Stimulated activated CD8-positive, alpha-beta memory T cell treated with anti-CD3 and anti-CD28 coated beads, Interleukin-15, amount 100 ng/mL, for 48 hours (primary cell): ENCODE results near the gene IRF9.
"Not testable (repeated sequence)": the region's sequence is repeated elsewhere in the genome, so short reads cannot be mapped to it uniquely, and the experiment has no call there.

ENCODE experiments used
- DNase-seq, 2 donors: peaks; one replicate each; pipeline ENCODE4 v3.0.0-alpha.2; 2020; ENCODE audit warnings: low read depth in 2 of 2

The IRF9 gene

DNA sequence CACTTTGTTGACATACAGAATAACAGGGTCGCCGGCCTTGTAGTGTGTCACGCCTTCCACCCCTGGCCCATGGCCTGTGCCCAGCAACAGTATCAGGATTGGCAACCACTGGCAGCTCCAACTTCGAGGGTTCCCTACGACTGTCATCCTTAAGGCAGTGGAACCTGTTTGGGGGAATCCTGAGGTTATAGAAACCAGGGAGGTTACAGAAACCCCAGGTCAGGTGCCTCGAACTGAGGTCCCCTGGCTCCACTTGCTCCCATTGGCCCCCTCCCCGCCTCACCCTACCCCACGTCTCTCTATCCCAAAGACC, 33.8 kb downstream of the IRF9 start:
- no peak for DNase-seq

DNA sequence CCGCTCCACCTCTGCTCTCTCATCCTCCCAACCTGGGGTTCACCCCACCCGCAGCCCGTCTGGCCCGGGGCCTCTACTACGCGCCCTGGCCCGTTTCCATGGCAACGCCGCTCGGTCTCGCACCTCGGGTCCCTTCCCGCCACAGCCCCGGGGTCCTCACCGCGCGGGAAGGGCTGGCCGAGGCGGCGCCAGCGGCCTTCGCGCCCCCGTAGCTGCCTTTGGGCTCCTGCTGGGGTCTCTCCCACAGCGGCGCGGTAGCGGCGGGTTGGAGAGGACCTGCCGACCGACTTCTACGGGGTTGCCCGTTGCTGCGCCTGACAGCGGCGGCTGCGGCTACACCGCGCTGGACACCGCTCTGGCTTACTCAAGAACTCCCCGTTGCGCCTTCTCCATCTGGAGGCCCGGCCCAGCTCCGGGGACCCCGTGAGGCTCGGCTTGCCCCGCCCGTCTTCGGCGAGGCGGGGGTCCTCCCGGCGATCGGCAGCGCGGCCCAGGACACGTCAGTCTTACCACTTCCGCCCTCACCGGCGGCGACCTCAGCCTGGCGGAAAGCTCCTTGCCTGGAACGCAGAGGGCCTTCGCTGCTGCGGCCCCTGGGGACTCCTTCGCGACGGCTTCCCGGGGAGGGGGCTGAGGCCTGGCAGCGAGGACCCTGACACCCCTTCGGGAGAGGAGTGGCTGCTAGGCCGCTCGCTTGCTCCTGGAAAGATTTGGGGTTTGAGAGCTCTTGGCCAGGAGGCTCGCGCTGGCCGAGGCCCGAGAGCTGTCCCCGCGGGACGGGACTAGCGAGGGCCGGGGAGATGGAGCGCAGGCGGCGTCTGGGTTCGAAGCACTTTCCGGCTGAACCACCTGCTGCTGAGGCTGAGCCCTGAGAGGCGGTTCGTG, 34.4 kb downstream of the IRF9 start, which contains the start of gene TM9SF1:
Gene TM9SF1 (minus strand): TSS at position 256 of the 885 bp plus-strand sequence. CDS start 422 bp downstream, outside the sequence.
- peak; percentile 80 to 83 for DNase-seq

DNA sequence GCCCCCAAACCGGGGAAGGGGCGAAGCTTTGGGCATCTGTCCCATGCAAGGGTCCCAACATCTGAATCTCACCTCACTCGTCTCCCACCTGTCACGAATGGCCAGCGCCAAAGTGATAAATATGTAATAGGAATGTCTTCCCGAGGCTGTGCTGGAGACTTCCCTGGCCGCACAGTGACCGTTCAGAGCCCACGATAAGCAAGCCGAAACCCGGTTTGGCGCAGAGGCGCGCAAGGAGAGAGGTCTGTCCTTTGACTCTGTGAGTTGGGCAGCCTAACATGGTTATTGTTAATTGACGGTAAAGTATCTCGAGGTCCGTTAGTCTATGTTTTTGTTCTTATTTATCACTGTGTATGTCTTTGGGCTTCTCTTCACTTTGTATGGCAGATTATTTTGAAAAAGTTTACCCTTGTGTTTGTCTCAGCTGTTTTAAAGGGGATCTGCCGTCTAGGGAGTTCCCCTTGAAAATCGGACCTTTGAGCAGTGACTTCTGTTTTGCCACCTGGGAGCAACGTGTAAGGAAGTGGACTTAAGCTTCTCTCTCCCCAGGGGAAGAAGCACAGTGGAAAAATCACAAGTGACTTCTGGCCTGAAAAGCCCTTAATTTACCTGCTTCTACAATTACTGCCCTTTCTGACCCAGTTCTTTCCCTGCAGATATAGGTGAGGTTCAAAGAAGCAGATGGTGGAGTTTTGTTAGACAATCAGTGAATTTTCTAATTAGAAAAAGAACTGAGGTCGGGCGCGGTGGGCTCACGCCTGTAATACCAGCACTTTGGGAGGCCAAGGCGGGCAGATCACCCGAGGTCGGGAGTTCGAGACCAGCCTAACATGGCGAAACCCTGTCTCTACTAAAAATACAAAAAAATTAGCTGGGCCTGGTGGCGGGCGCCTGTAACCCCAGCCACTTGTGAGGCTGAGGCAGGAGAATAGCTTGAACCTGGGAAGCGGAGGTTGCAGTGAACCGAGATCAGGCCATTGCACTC, 35.3 kb downstream of the IRF9 start:
- no peak for DNase-seq

DNA sequence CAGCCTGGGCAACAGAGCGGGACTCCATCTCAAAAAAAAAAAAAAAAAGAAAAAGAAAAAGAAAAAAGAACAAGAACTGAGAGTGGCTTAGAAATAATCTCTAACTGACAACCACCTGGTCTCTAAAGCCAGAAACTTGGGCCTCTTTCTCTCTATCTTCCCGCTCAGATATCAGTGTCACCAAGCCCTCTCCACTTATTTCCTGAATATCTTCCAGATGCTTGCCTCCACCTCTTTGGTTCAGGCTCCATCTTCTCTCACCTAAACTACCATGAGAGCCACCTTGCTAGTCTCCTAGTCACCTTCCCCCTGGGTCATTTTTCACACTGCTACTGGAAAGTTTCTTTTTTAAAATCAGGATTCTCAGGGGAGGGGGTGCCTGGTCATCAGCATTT, 36.0 kb downstream of the IRF9 start:
- no peak for DNase-seq

DNA sequence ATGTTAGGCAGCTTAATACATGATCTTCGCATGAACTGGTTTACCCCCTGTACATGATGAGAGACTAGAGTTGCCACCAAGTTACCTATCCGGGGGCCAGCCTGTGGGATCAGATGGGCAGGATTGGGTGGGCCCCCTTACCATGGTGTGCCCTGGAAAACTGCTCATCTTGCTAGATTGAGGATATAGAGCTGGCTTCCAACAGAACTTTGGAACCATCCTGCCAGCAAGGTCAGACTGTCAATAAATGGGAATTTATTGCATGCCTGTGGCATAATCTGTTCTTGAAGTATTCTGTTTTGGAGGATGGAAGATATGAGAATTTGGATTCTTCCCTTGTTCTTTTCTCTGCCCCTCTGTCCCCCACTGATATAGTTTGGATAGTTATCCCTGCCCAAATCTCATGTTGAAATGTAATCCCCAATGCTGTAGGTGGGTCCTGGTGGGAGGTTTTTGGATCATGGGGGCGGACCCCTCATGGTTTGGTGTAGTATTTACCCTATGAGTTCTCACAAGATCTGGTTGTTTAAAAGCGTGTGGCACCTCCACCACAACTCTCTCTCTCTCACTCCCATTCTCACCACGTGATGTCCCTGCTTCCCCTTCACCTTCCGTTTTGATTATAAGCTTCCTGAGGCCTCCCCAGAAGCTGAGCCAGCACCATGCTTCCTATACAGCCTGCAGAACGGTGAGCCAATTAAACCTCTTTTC, 37.9 kb downstream of the IRF9 start:
- no peak for DNase-seq

DNA sequence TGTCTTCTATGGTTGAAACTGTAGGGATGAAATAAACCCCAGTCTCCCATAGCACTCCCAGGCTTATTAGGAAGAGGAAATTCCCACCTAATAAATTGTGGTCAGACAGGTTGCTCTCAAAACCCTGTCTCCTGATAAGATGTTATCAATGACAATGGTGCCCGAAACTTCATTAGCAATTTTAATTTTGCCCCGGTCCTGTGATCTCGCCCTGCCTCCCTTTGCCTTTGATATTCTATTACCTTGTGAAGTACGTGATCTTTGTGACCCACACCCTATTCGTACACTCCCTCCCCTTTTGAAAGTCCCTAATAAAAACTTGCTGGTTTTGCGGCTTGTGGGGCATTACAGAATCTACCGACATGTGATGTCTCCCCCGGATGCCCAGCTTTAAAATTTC, 41.5 kb downstream of the IRF9 start:
- not testable (repeated sequence) for DNase-seq

DNA sequence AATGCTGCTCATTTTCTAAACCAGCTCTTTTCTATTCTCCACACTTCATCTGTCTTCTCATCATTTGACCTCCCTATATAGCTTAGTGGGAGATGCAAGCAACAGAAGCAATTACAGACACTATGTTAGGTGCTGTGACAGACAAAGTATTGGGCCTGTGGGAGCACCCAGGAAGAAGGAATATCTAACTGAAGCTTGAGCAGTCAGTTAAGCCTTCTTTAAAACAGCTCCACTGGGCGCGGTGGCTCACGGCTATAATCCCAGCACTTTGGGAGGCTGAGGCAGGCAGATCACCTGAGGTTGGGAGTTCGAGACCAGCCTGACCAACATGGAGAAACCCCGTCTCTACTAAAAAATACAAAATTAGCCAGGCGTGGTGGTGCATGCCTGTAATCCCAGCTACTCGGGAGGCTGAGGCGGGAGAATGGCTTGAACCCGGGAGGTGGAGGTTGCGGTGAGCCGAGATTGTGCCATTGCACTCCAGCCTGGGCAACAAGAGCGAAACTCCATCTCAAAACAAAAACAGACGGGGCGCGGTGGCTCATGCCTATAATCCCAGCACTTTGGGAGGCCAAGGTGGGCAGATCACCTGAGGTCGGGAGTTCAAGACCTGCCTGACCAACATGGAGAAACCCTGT, 42.3 kb downstream of the IRF9 start:
- DNase-seq, result not testable (repeated sequence)

DNA sequence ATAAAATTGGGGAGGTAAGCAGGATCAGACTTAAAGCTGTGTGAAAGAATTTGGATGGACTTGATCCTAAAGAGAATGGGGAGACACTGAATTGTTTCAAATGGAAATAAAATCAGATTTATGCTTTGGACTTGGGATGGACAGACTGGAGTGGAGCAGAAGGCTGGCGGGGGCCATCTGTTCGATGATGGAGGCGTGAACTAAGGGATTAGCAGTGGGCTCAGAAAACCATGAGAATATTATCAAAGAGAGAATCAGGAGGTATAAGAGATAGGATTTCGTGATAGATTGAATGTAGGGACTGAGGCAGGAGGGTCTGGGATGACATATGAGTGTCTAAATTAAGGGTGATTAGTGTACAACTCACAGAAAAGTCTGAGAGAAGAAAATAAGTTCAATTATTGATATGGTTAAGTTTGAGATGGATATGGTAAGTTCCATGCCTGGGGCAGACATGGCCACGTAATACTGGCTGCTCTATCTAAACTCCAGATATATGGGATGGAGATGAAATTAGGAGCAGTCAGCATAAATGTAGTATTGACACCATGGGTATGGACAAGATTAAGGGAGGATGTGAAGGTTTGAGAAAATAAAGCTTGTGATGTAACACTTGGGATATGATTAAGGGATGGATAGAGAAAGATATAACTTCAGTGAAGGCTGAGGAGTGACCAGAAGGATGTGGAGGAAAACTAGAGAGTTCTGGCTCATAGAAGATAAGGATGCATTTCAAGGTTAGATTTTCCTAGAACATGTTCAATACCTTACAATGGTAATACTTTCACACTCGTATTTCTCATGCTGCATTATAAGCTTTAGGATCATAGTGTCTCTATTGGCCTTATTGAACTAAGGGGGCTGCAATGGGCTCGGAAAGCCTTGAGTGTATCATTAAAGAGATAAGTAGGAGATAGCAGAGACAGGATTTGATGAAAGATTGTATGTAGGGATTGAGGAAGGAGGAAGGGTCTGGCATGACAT, 43.4 kb downstream of the IRF9 start:
- DNase-seq, result no peak

DNA sequence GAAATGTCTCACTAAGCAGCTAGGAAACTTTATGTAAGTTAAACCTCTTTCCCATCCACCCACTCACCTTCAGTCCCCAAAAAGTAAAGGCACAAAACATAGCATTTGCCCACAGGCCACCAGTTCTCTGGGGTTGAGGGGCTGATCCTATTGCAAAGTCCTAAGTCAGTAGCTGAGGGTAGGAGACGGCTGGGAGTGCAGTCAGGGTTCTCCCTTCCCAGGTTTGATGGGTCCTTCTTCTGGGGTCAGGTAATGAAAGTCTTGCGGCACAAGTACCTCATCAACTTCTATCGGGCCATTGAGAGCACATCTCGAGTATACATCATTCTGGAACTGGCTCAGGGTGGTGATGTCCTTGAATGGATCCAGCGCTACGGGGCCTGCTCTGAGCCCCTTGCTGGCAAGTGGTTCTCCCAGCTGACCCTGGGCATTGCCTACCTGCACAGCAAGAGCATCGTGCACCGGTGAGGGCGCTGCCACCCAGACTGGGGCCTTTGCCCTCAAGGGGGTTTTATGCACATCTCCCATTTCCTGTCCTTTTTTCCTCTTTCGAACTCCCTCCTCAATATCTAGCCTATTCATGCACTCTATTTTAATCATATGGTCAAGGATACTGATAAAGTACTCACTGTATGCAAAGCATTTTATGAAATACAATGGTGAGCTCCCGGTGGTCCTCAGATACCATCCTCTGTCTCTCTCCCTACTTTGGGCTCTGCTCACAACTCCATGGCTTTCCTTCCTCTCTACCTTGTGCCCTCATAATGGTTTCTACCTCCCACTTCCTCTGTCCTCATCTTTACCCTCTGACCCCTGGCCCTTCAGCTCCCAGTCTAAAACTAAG, 45.4 kb downstream of the IRF9 start:
- DNase-seq, result no peak

DNA sequence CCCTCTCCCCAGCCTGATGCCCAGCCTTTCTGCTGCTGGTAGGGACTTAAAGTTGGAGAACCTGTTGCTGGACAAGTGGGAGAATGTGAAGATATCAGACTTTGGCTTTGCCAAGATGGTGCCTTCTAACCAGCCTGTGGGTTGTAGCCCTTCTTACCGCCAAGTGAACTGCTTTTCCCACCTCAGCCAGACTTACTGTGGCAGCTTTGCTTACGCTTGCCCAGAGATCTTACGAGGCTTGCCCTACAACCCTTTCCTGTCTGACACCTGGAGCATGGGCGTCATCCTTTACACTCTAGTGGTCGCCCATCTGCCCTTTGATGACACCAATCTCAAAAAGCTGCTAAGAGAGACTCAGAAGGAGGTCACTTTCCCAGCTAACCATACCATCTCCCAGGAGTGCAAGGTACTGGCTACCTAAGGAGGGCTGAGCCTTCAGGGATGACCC, 46.1 kb downstream of the IRF9 start:
- DNase-seq, result no peak

DNA sequence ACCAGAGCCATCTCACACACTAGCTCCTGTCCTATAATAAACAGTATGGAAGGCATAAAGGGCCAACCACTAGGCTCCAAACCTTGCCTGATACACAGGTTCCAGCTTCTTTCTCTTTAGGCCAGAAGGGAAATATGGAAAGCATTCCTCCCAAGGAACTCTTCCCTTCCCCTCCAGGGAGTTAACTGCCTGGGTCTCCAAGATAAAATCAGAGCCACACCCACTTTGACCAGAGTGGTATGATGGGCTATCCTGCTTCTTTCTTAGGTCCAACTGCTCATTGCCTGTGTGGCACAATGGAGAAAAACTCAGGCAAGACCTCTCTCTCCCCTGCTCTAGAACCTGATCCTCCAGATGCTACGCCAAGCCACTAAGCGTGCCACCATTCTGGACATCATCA, 46.6 kb downstream of the IRF9 start:
- no peak for DNase-seq

DNA sequence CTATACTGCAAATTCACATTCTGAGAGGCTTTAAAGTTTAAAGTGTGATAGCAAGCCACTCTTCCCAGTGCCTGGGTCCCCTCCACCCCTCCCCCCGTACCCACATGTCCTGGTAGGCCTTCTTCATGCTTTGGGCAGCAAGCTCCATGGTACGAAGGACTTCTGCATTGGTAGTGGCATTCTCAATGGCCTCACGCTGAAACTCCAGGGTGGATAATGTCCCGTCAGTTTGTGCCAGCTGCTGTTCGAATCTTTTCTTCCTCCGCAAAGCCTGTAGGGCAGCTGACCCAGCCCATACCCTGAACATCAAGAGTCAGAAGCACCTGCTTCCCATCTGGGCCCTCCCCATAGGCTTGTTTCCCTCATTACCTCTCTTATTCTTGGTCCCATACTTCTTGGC, 50.2 kb downstream of the IRF9 start:
- no peak for DNase-seq

DNA sequence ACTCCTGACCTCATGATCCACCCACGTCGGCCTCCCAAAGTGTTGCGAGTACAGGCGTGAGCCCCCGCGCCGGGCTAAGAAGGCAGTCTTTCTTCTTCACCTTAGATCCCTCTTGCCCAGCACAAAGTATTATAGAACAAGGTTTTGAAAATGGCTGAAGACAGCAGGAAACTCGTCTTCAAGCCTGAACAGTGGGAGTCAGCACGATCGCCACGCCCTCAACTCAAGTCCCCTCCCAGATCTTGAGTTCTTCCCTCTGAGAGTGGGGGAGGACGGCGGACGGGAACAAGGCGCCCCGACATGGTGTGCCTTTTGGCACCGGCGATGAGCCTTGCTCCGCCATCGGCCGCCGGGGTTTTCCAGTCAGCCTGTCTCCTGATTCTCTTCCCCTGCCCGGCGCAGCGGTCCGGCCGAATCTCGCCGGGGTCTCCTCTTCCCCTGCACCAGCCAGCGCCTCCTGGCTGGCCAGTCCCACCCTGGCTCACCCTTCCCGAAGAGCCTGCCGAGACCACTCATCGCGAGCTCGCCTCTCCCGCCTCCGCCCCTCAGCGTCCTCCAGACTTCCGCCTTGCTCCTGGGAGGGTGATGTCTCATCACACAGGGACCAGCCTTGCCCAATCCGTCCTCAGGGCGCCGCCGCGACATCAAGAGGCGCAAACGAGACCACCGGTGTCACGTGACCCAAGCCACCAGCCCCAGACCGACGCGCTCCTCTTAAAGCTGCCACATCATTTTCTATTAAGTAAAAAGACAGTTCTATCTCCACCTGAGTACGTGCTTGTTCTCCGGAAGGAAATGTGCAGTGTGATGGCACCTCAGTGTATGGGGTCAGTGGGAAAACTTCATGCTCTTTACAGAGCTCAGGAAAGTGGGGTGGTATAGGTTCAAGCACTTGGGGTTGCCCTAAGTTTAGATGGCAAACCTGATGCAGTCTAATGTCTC, 52.1 kb downstream of the IRF9 start, which contains the start of gene CHMP4A:
Gene CHMP4A (minus strand): TSS at position 565 of the 942 bp plus-strand sequence. CDS start 49 bp downstream, at position 516.
- DNase-seq, result peak; percentile 95

DNA sequence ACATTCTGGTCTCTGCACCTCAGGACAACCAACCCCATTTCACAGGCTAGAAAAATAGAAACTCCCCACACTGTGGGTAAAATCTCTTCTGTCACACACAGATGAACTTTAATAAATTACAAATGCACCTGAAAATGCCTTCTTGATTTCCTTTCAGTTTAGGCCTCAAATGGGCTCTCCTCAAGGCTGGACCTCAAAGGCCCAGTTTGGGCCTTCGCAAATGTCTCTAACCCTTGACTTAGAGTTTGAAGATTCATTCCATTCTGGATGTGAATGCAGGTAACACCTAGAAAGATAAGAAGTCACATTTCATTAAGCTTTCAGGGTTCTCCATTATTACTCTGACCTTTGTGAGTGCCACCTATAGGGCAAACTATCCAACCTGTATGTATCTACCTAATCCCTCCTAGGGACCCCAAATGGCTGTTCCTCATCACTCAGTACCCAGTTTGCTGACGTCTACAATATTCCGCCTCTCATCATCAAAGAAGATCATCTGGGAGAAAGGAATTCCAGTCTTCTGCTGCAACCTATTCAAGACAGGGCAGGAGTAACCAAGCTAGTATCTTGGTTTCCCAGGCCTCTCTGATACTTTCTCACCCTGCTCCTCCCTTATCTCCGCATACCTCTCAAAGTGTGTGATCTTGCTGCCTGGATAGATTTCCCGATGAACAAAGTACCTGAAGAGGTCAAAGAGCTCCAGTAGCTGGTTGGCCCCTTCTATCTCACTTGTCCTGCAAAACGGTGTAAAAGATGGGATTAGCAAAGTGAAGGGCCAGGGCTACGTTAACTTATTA, 53.0 kb downstream of the IRF9 start:
- DNase-seq, result no peak

DNA sequence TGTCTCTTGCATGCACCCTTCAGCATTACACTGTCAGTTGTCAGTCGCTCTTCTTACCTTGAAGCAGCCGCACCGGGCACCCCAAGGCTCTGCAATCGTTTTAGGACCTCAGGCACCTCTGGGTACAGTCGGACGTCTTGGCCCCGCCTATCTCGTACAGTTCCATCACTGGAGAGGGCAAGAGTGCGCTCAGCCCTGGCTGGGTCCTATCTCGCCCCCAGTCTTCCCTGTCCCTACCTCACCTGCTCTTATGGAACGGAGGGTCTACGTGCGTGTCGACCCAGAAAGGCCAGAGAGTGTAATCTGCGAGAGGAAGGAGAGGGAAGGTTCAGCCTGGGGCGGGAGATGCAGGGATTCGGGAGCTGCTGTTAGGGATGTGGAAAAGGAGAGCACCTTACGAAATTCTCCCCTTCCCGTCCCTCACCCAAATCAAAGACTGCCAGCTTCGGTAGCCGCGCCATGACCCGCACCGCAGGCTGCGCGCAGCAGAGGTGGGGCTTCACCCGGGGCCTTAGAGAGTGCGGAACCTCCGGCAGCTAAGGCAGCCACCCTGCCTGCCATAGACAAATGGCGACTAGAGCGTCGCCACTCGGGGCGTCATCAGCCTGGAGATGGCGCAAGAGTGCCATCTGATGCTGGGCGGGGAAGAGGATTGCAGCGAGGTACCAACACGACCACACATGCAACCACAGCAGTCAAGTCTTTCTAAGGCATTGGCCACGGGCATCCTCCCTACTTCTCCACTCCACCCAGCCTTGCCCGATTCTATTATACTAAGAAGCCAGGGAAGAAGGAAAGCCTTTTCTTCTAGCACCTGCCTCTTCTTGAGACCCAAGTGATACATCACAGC, 54.7 kb downstream of the IRF9 start, which contains the start of gene MDP1:
Gene MDP1 (minus strand): TSS at position 572 of the 850 bp plus-strand sequence. CDS start 111 bp downstream, at position 461.
- peak; percentile 75 to 79 for DNase-seq
